Measurements from ENCODE around the gene AMN1. TPM values are rescaled to one million over a fixed set of nuclear protein-coding genes. Genes with fewer than 3 reads are reported as not detected.

AMN1 gene
- total RNA-seq, 1 experiment from 2014 or later = 12.1 TPM

DNA sequence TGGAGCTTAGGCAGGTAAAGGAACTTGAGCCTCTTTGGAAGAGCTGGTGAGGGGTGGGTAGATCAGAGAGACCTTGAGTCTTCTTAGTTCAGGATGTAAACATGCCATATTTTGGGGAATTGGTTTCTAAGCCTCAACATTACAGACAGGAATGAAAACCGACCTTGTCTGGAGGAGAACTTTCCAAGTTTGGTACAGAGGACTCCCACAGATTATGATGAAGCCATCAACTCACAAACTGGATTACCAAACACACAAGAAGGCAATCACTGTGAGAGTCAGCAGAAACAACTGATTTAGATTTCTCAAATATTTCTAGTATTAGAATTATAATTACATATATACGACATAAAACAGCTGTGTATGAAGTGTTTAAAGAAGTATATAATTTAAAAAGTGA, 22.3 kb upstream of the AMN1 start (continued):
- TF ChIP-seq, protein P1, sequence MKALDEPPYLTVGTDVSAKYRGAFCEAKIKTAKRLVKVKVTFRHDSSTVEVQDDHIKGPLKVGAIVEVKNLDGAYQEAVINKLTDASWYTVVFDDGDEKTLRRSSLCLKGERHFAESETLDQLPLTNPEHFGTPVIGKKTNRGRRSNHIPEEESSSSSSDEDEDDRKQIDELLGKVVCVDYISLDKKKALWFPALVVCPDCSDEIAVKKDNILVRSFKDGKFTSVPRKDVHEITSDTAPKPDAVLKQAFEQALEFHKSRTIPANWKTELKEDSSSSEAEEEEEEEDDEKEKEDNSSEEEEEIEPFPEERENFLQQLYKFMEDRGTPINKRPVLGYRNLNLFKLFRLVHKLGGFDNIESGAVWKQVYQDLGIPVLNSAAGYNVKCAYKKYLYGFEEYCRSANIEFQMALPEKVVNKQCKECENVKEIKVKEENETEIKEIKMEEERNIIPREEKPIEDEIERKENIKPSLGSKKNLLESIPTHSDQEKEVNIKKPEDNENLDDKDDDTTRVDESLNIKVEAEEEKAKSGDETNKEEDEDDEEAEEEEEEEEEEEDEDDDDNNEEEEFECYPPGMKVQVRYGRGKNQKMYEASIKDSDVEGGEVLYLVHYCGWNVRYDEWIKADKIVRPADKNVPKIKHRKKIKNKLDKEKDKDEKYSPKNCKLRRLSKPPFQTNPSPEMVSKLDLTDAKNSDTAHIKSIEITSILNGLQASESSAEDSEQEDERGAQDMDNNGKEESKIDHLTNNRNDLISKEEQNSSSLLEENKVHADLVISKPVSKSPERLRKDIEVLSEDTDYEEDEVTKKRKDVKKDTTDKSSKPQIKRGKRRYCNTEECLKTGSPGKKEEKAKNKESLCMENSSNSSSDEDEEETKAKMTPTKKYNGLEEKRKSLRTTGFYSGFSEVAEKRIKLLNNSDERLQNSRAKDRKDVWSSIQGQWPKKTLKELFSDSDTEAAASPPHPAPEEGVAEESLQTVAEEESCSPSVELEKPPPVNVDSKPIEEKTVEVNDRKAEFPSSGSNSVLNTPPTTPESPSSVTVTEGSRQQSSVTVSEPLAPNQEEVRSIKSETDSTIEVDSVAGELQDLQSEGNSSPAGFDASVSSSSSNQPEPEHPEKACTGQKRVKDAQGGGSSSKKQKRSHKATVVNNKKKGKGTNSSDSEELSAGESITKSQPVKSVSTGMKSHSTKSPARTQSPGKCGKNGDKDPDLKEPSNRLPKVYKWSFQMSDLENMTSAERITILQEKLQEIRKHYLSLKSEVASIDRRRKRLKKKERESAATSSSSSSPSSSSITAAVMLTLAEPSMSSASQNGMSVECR (CRISPR knock-in tag; IDR thresholded peaks at IDR 0.05; ENCODE audit: borderline replicate concordance) = no peak
- TF ChIP-seq, protein P2, sequence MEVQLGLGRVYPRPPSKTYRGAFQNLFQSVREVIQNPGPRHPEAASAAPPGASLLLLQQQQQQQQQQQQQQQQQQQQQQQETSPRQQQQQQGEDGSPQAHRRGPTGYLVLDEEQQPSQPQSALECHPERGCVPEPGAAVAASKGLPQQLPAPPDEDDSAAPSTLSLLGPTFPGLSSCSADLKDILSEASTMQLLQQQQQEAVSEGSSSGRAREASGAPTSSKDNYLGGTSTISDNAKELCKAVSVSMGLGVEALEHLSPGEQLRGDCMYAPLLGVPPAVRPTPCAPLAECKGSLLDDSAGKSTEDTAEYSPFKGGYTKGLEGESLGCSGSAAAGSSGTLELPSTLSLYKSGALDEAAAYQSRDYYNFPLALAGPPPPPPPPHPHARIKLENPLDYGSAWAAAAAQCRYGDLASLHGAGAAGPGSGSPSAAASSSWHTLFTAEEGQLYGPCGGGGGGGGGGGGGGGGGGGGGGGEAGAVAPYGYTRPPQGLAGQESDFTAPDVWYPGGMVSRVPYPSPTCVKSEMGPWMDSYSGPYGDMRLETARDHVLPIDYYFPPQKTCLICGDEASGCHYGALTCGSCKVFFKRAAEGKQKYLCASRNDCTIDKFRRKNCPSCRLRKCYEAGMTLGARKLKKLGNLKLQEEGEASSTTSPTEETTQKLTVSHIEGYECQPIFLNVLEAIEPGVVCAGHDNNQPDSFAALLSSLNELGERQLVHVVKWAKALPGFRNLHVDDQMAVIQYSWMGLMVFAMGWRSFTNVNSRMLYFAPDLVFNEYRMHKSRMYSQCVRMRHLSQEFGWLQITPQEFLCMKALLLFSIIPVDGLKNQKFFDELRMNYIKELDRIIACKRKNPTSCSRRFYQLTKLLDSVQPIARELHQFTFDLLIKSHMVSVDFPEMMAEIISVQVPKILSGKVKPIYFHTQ (CRISPR knock-in tag; IDR thresholded peaks at IDR 0.05) = no peak
- TF ChIP-seq TEAD1 (CRISPR knock-in tag; IDR thresholded peaks at IDR 0.05) (no peak), IRF2 (CRISPR knock-in tag; IDR thresholded peaks at IDR 0.05; ENCODE audit: borderline replicate concordance, low read depth) (no peak), GTF2I (CRISPR knock-in tag; conservative IDR thresholded peaks at IDR 0.05) (no peak)
- TF ChIP-seq, protein P3, sequence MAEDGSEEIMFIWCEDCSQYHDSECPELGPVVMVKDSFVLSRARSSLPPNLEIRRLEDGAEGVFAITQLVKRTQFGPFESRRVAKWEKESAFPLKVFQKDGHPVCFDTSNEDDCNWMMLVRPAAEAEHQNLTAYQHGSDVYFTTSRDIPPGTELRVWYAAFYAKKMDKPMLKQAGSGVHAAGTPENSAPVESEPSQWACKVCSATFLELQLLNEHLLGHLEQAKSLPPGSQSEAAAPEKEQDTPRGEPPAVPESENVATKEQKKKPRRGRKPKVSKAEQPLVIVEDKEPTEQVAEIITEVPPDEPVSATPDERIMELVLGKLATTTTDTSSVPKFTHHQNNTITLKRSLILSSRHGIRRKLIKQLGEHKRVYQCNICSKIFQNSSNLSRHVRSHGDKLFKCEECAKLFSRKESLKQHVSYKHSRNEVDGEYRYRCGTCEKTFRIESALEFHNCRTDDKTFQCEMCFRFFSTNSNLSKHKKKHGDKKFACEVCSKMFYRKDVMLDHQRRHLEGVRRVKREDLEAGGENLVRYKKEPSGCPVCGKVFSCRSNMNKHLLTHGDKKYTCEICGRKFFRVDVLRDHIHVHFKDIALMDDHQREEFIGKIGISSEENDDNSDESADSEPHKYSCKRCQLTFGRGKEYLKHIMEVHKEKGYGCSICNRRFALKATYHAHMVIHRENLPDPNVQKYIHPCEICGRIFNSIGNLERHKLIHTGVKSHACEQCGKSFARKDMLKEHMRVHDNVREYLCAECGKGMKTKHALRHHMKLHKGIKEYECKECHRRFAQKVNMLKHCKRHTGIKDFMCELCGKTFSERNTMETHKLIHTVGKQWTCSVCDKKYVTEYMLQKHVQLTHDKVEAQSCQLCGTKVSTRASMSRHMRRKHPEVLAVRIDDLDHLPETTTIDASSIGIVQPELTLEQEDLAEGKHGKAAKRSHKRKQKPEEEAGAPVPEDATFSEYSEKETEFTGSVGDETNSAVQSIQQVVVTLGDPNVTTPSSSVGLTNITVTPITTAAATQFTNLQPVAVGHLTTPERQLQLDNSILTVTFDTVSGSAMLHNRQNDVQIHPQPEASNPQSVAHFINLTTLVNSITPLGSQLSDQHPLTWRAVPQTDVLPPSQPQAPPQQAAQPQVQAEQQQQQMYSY (CRISPR knock-in tag; IDR thresholded peaks at IDR 0.05) = no peak

DNA sequence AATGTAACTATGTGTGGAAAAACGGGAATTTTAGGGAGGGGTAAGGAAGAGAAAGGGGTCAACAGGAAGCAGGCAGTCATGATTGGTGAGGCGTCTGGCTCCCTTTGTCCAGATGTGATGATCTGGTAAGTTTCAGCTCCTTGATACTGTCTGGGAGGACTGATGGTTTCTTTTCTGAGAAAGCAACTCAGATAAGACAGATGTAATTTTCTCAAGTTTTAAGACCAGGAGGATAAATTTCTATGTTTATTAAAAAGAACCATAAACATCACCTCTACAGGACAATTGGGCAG, 21.9 kb upstream of the AMN1 start:
- Mint-ChIP-seq H3K27ac (peak overlapping the region; percentile 68), H3K4me1 (peaks cover 46% of the 10 kb centered on the region)
- CTCF ChIA-PET = no interaction called here
- TF ChIP-seq, protein P4, sequence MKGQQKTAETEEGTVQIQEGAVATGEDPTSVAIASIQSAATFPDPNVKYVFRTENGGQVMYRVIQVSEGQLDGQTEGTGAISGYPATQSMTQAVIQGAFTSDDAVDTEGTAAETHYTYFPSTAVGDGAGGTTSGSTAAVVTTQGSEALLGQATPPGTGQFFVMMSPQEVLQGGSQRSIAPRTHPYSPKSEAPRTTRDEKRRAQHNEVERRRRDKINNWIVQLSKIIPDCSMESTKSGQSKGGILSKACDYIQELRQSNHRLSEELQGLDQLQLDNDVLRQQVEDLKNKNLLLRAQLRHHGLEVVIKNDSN (CRISPR knock-in tag; IDR thresholded peaks at IDR 0.05) = no peak
- TF ChIP-seq, protein P5, sequence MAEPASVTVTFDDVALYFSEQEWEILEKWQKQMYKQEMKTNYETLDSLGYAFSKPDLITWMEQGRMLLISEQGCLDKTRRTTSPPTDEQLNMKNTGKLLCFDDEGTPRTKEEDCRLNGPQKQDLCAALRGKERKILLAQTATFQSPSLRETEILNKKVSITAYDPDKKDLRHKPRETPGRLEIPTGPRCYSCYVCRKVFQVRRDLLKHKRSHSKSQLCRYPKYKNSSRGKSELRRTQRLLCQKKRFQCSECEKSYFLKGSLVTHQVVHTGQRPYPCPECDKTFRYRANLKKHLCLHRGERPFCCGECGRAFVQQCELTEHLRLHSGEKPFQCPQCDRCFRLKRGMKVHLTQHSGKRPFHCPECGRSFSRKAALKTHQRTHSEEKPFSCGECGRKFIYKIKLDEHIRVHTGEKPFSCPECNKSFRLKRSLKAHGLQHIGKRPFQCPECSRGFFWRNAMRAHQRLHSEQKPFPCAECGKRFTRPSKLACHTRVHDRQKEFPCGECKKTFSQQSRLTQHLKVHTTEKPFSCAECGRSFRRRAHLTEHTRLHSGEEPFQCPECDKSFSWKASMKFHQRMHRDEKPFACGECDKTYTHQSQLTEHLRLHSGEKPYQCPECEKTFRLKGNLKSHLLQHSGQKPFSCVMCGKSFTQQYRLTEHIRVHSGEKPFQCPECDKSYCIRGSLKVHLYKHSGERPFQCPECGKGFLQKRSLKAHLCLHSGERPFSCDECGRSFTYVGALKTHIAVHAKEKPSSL (CRISPR knock-in tag; conservative IDR thresholded peaks at IDR 0.05) = no peak
- TF ChIP-seq FOXK1 (CRISPR knock-in tag; IDR thresholded peaks at IDR 0.05) (no peak), ELF4 (CRISPR knock-in tag; IDR thresholded peaks at IDR 0.05; ENCODE audit: low read depth) (no peak)
- TF ChIP-seq, protein P6, sequence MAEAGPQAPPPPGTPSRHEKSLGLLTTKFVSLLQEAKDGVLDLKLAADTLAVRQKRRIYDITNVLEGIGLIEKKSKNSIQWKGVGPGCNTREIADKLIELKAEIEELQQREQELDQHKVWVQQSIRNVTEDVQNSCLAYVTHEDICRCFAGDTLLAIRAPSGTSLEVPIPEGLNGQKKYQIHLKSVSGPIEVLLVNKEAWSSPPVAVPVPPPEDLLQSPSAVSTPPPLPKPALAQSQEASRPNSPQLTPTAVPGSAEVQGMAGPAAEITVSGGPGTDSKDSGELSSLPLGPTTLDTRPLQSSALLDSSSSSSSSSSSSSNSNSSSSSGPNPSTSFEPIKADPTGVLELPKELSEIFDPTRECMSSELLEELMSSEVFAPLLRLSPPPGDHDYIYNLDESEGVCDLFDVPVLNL (CRISPR knock-in tag; IDR thresholded peaks at IDR 0.05; ENCODE audit: borderline replicate concordance, low read depth) = no peak
- TF ChIP-seq, protein P7, sequence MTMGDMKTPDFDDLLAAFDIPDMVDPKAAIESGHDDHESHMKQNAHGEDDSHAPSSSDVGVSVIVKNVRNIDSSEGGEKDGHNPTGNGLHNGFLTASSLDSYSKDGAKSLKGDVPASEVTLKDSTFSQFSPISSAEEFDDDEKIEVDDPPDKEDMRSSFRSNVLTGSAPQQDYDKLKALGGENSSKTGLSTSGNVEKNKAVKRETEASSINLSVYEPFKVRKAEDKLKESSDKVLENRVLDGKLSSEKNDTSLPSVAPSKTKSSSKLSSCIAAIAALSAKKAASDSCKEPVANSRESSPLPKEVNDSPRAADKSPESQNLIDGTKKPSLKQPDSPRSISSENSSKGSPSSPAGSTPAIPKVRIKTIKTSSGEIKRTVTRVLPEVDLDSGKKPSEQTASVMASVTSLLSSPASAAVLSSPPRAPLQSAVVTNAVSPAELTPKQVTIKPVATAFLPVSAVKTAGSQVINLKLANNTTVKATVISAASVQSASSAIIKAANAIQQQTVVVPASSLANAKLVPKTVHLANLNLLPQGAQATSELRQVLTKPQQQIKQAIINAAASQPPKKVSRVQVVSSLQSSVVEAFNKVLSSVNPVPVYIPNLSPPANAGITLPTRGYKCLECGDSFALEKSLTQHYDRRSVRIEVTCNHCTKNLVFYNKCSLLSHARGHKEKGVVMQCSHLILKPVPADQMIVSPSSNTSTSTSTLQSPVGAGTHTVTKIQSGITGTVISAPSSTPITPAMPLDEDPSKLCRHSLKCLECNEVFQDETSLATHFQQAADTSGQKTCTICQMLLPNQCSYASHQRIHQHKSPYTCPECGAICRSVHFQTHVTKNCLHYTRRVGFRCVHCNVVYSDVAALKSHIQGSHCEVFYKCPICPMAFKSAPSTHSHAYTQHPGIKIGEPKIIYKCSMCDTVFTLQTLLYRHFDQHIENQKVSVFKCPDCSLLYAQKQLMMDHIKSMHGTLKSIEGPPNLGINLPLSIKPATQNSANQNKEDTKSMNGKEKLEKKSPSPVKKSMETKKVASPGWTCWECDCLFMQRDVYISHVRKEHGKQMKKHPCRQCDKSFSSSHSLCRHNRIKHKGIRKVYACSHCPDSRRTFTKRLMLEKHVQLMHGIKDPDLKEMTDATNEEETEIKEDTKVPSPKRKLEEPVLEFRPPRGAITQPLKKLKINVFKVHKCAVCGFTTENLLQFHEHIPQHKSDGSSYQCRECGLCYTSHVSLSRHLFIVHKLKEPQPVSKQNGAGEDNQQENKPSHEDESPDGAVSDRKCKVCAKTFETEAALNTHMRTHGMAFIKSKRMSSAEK (CRISPR knock-in tag; IDR thresholded peaks at IDR 0.05; ENCODE audit: borderline replicate concordance) = no peak
- TF ChIP-seq, protein P8, sequence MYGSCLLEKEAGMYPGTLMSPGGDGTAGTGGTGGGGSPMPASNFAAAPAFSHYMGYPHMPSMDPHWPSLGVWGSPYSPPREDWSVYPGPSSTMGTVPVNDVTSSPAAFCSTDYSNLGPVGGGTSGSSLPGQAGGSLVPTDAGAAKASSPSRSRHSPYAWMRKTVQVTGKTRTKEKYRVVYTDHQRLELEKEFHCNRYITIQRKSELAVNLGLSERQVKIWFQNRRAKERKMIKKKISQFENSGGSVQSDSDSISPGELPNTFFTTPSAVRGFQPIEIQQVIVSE (CRISPR knock-in tag; IDR thresholded peaks at IDR 0.05; ENCODE audit: borderline replicate concordance) = no peak

More for the DNA sequence above, 21.9 kb upstream of the AMN1 start:
- H3K27me3 Mint-ChIP-seq (ENCODE audit: low read depth) = no peaks in the 10 kb centered on the region; the same call in 1 of the 2 replicates
- DNase-seq (ENCODE audit: low spot score) (no peak), ATAC-seq (no peak)
- peaks cover 7% of the 10 kb centered on the region; the same call in 1 of the 2 replicates for H3K36me3 Mint-ChIP-seq
- H3K4me3 Mint-ChIP-seq = no peak overlapping the region
- POLR2A ChIA-PET = no interaction called here
- peaks cover 11% of the 10 kb centered on the region for H3K9me3 Mint-ChIP-seq
